Panc1 (cell line): ENCODE data around the gene SGPP2. TPM values are rescaled to one million over a fixed set of nuclear protein-coding genes. Genes with fewer than 3 reads are reported as not detected.

Experiments
- ATAC-seq: fragments of 200-7000 bp; cut with Tn5 transposase; 2 replicates; pipeline ENCODE4 v1.9.1; 2020; ENCODE audit warnings: mild to moderate bottlenecking, moderate library complexity
- BruUV-seq: library from RNA; stranded (reverse); fragments of 400-500 nt; replicated peaks from 2 replicates; lab custom pipeline; 2021; lab: Mats Ljungman, UMichigan
- CTCF ChIA-PET: fragments of 300-600 bp; sonication (Branson Sonifier 250); formaldehyde crosslinking; loops from one replicate; lab custom pipeline; 2022; ENCODE audit warnings: antibody characterized with exemption; lab: Charles Lee
- POLR2A ChIA-PET: fragments of 300-600 bp; sonication (Branson Sonifier 250); formaldehyde crosslinking; loops from one replicate; lab custom pipeline; 2022; ENCODE audit warnings: antibody characterized with exemption; lab: Charles Lee
- DNase-seq: peaks from one replicate; pipeline ENCODE4 v3.0.0-alpha.2; 2010; ENCODE audit warnings: low read depth, low spot score
- H3K27ac ChIP-seq: 2 replicates; pipeline ENCODE4 v1.5.1; 2011; ENCODE audit warnings: mild to moderate bottlenecking, low read length, inconsistent platforms
- H3K27me3 ChIP-seq: fragments of 200-500 bp; sonication (Bioruptor generic); 2 replicates; pipeline ENCODE4 v1.6.0; 2014; ENCODE audit warnings: low read length, inconsistent platforms; ENCODE audit not compliant: control insufficient read depth, insufficient read depth
- H3K36me3 ChIP-seq: fragments of 200-500 bp; sonication (Bioruptor generic); 2 replicates; pipeline ENCODE4 v1.5.1; 2014; ENCODE audit warnings: inconsistent platforms, mild to moderate bottlenecking, low read length, moderate library complexity; ENCODE audit not compliant: control insufficient read depth, insufficient read depth
- H3K4me1 ChIP-seq: 2 replicates; pipeline ENCODE4 v1.5.1; 2011; ENCODE audit warnings: inconsistent platforms, mild to moderate bottlenecking, low read length, moderate library complexity; ENCODE audit not compliant: control insufficient read depth, insufficient read depth
- H3K4me3 ChIP-seq, 2 experiments: 2 replicates each; pipeline ENCODE4 v1.5.1; 2011 to 2012; ENCODE audit warnings: low read depth in 2 of 2, low read length in 2 of 2, mild to moderate bottlenecking in 2 of 2, inconsistent platforms in 1 of 2, moderate library complexity in 1 of 2
- H3K9me3 ChIP-seq: fragments of 200-500 bp; sonication (Bioruptor generic); 2 replicates; pipeline ENCODE4 v1.5.1; 2014; ENCODE audit warnings: low read depth, mild to moderate bottlenecking, inconsistent platforms, low read length, moderate library complexity; ENCODE audit not compliant: control insufficient read depth, insufficient read depth
- CTCF ChIP-seq: fragments of 450-650 bp; IDR thresholded peaks from 2 replicates; pipeline ENCODE4 v1.5.1; 2017; ENCODE audit warnings: mild to moderate bottlenecking
- POLR2AphosphoS5 ChIP-seq: IDR thresholded peaks from 2 replicates; pipeline ENCODE4 v1.6.1; 2012; ENCODE audit warnings: mild to moderate bottlenecking, low read depth, low read length, moderate library complexity
- REST ChIP-seq, 2 experiments: IDR thresholded peaks; 2 replicates each; pipeline ENCODE4 v1.6.1; 2011 to 2012; ENCODE audit warnings: low read depth in 2 of 2, control low read depth in 1 of 2, low read length in 1 of 2, mild to moderate bottlenecking in 1 of 2, moderate library complexity in 1 of 2; ENCODE audit not compliant: insufficient read depth in 1 of 2
- SIN3A ChIP-seq: IDR thresholded peaks from 2 replicates; pipeline ENCODE4 v1.6.1; 2012; ENCODE audit warnings: low read depth, mild to moderate bottlenecking, low read length, moderate library complexity, borderline replicate concordance; ENCODE audit not compliant: insufficient read depth
- TCF7L2 ChIP-seq: IDR thresholded peaks from 2 replicates; pipeline ENCODE4 v1.6.1; 2011; ENCODE audit warnings: mild to moderate bottlenecking, low read depth, low read length, inconsistent platforms
- in situ Hi-C: cut with HindIII; loops from 2 replicates; pipeline ENCODE4 v1.10.0; 2016; ENCODE audit warnings: low sequenced_read_pairs, low pct_unique_long_range_greater_than_20kb
- intact Hi-C: fragments of 100-400 bp; cut with micrococcal nuclease; formaldehyde crosslinking; loops from one replicate; pipeline ENCODE4 v1.10.0; 2022; ENCODE audit not compliant: unreplicated experiment
- total RNA-seq: library from RNA; stranded (reverse); gene quantifications from one replicate; pipeline ENCODE4 v1.2.1, GENCODE V29; 2021; ENCODE audit not compliant: unreplicated experiment

Gene SGPP2
- total RNA-seq, 1 experiment from 2014 or later: 0.05 TPM

- TF ChIP-seq CTCF (no peak), POLR2AphosphoS5 (no peak), SIN3A (no peak), REST (IDR thresholded peaks at IDR 0.05; ENCODE audit: insufficient read depth in 1 of 2, low read depth in 2 of 2, low read length in 1 of 2) (no peak), TCF7L2 (no peak)
- H3K9me3 ChIP-seq: no peaks in the 10 kb centered on the region
- ChIA-PET CTCF (interaction anchor here (0.5 kb wide), 1 partner anchor 232 kb away, joined by 4 read pairs; no protein-coding TSS in a partner anchor), POLR2A (no interaction called here)
- H3K4me1 ChIP-seq: no peaks in the 10 kb centered on the region
- H3K36me3 ChIP-seq: no peaks in the 10 kb centered on the region; the same call in 1 of the 2 replicates
- in situ Hi-C loops: no loop called here
- intact Hi-C loops: no loop called here
- H3K4me3 ChIP-seq: no peak overlapping the region
- H3K27ac ChIP-seq: no peak overlapping the region
- ATAC-seq (no peak), DNase-seq (no peak)
- BruUV-seq: no TSS peak
- peaks cover 10% of the 10 kb centered on the region for H3K27me3 ChIP-seq
Measured at GRCh38 chr2:222544661-222545060, 120.3 kb downstream of the SGPP2 start.

- DNase-seq (no peak), ATAC-seq (no peak)
- Histone ChIP-seq H3K9me3 (no peaks in the 10 kb centered on the region), H3K4me1 (no peaks in the 10 kb centered on the region), H3K27ac (no peak overlapping the region), H3K4me3 (no peak overlapping the region), H3K27me3 (peaks cover 10% of the 10 kb centered on the region), H3K36me3 (no peaks in the 10 kb centered on the region; the same call in 1 of the 2 replicates)
- POLR2A ChIA-PET: no interaction called here
- CTCF ChIA-PET: no interaction called here
- intact Hi-C loops: no loop called here
- TF ChIP-seq CTCF (no peak), TCF7L2 (no peak), POLR2AphosphoS5 (no peak), REST (IDR thresholded peaks at IDR 0.05; ENCODE audit: insufficient read depth in 1 of 2, low read depth in 2 of 2, low read length in 1 of 2) (no peak), SIN3A (no peak)
- BruUV-seq: no TSS peak
- in situ Hi-C loops: no loop called here
Measured at GRCh38 chr2:222545823-222546795, 121.8 kb downstream of the SGPP2 start.
